IMR-90 (cell line): ENCODE measurements around the gene KPTN. TPM values are rescaled to one million over a fixed set of nuclear protein-coding genes. Genes with fewer than 3 reads are reported as not detected.

Experiments
- ATAC-seq: fragments of 200-7000 bp; cut with Tn5 transposase; 2 replicates; pipeline ENCODE4 v1.9.1; 2020; ENCODE audit warnings: low read depth, mild to moderate bottlenecking, moderate library complexity
- BruUV-seq: library from RNA; stranded (reverse); fragments of 400-500 nt; replicated peaks from 2 replicates; lab custom pipeline; 2021; lab: Mats Ljungman, UMichigan
- CTCF ChIA-PET: fragments of 300-600 bp; formaldehyde crosslinking; extraction: SDS; loops from one replicate; lab custom pipeline; 2021; ENCODE audit warnings: antibody characterized with exemption; lab: Yijun Ruan, JAX
- POLR2A ChIA-PET: fragments of 300-600 bp; sonication (Branson Sonifier 250); formaldehyde crosslinking; loops from one replicate; lab custom pipeline; 2022; ENCODE audit warnings: antibody characterized with exemption; ENCODE audit not compliant: unreplicated experiment; lab: Charles Lee
- DNase-seq: peaks from one replicate; pipeline ENCODE4 v3.0.0; 2013
- H2AFZ ChIP-seq: replicated peaks from 2 replicates; pipeline ENCODE3; 2013; ENCODE audit warnings: low read length, mild to moderate bottlenecking; ENCODE audit not compliant: poor library complexity
- H2AK5ac ChIP-seq: 2 replicates; pipeline ENCODE4 v1.6.1; 2013; ENCODE audit warnings: low read depth, low read length, inconsistent platforms
- H2AK9ac ChIP-seq: replicated peaks from 2 replicates; pipeline ENCODE3; 2013; ENCODE audit warnings: mild to moderate bottlenecking, low read depth, low read length, moderate library complexity; ENCODE audit not compliant: poor library complexity
- H2BK120ac ChIP-seq: 2 replicates; pipeline ENCODE4 v1.6.1; 2013; ENCODE audit warnings: low read depth, low read length, inconsistent platforms
- H2BK15ac ChIP-seq: 3 replicates; pipeline ENCODE4 v1.6.1; 2013; ENCODE audit warnings: low read depth, low read length, inconsistent platforms
- H2BK20ac ChIP-seq: 2 replicates; pipeline ENCODE4 v1.6.1; 2013; ENCODE audit warnings: low read depth, mild to moderate bottlenecking, inconsistent platforms, low read length, moderate library complexity
- H2BK5ac ChIP-seq: 2 replicates; pipeline ENCODE4 v1.6.1; 2013; ENCODE audit warnings: mild to moderate bottlenecking, low read depth, low read length, inconsistent platforms; ENCODE audit not compliant: poor library complexity, severe bottlenecking
- H3K14ac ChIP-seq: replicated peaks from 2 replicates; pipeline ENCODE4 v1.6.1; 2013; ENCODE audit warnings: low read depth, low read length, inconsistent platforms
- H3K18ac ChIP-seq: 2 replicates; pipeline ENCODE4 v1.6.1; 2013; ENCODE audit warnings: low read depth, low read length, control low read depth
- H3K23ac ChIP-seq: 2 replicates; pipeline ENCODE4 v1.6.1; 2013; ENCODE audit warnings: low read depth, low read length, inconsistent platforms
- H3K27ac ChIP-seq: 2 replicates; pipeline ENCODE4 v1.5.1; 2013; ENCODE audit warnings: mild to moderate bottlenecking, control low read depth, low read length; ENCODE audit not compliant: insufficient read depth
- H3K27me3 ChIP-seq: 2 replicates; pipeline ENCODE4 v1.6.1; 2013; ENCODE audit warnings: low read length; ENCODE audit not compliant: control insufficient read depth, insufficient read depth
- H3K36me3 ChIP-seq: 2 replicates; pipeline ENCODE4 v1.6.1; 2013; ENCODE audit warnings: low read length, mixed read lengths; ENCODE audit not compliant: control insufficient read depth, insufficient read depth
- H3K4ac ChIP-seq: 2 replicates; pipeline ENCODE4 v1.6.1; 2013; ENCODE audit warnings: low read depth, low read length, inconsistent platforms
- H3K4me1 ChIP-seq: 2 replicates; pipeline ENCODE4 v1.6.1; 2013; ENCODE audit warnings: low read length, mixed read lengths; ENCODE audit not compliant: control insufficient read depth, insufficient read depth
- H3K4me2 ChIP-seq: 2 replicates; pipeline ENCODE4 v1.6.1; 2013; ENCODE audit warnings: low read depth, mild to moderate bottlenecking, control low read depth, low read length, moderate library complexity
- H3K4me3 ChIP-seq: 2 replicates; pipeline ENCODE4 v1.5.1; 2013; ENCODE audit warnings: low read depth, mild to moderate bottlenecking, control low read depth, low read length, moderate library complexity; ENCODE audit not compliant: insufficient read depth
- H3K56ac ChIP-seq: 2 replicates; pipeline ENCODE4 v1.6.1; 2013; ENCODE audit warnings: low read length, inconsistent platforms; ENCODE audit not compliant: insufficient read depth; ENCODE audit errors: extremely low read depth
- H3K79me1 ChIP-seq, 2 experiments: 2 replicates each; pipeline ENCODE4 v1.6.1; 2013; ENCODE audit warnings: low read length in 2 of 2, inconsistent platforms in 1 of 2, low read depth in 1 of 2
- H3K9ac ChIP-seq: 2 replicates; pipeline ENCODE4 v1.6.1; 2013; ENCODE audit warnings: low read depth, low read length, control low read depth
- H3K9me1 ChIP-seq: 2 replicates; pipeline ENCODE4 v1.6.1; 2013; ENCODE audit warnings: low read length, inconsistent platforms; ENCODE audit not compliant: insufficient read depth
- H3K9me3 ChIP-seq: 2 replicates; pipeline ENCODE4 v1.6.1; 2013; ENCODE audit warnings: low read length; ENCODE audit not compliant: control insufficient read depth, insufficient read depth
- H4K20me1 ChIP-seq: 2 replicates; pipeline ENCODE4 v1.6.1; 2013; ENCODE audit warnings: low read length, inconsistent platforms; ENCODE audit not compliant: insufficient read depth
- H4K5ac ChIP-seq: 2 replicates; pipeline ENCODE4 v1.6.1; 2013; ENCODE audit warnings: mild to moderate bottlenecking, low read depth, low read length, control low read depth
- H4K8ac ChIP-seq, 2 experiments: 2 replicates each; pipeline ENCODE4 v1.6.1; 2013; ENCODE audit warnings: low read depth in 2 of 2, low read length in 2 of 2, control low read depth in 1 of 2, inconsistent platforms in 1 of 2
- H4K91ac ChIP-seq: 2 replicates; pipeline ENCODE4 v1.6.1; 2013; ENCODE audit warnings: low read depth, low read length, inconsistent platforms; ENCODE audit not compliant: insufficient read depth
- ELK1 ChIP-seq: fragments of 150-350 bp; IDR thresholded peaks from 2 replicates; pipeline ENCODE4 v1.6.1; 2016; ENCODE audit warnings: low read depth, mild to moderate bottlenecking, low read length, moderate library complexity, borderline replicate concordance
- RFX5 ChIP-seq: IDR thresholded peaks from 2 replicates; pipeline ENCODE4 v1.8.0; 2012; ENCODE audit warnings: low read depth, mild to moderate bottlenecking, low read length, moderate library complexity
- USF2 ChIP-seq: fragments of 150-350 bp; IDR thresholded peaks from 2 replicates; pipeline ENCODE4 v1.6.1; 2017; ENCODE audit warnings: mild to moderate bottlenecking, antibody characterized with exemption, low read length, low read depth
- WGBS, 2 experiments: methylation state at CpG; one replicate each; pipeline versions ENCODE4 v1.1.5 to v1.1.7; 2013; ENCODE audit warnings: missing lambda C conversion rate in 2 of 2; ENCODE audit not compliant: insufficient read length in 1 of 2; ENCODE audit errors: extremely low coverage in 2 of 2; 5-methylcytosine and 5-hydroxymethylcytosine counted together
- dilution Hi-C: fragments of 300-500 bp; cut with HindIII; formaldehyde crosslinking; loops from one replicate; pipeline ENCODE4 v1.14.3; 2018; ENCODE audit warnings: low sequenced_read_pairs; ENCODE audit not compliant: unreplicated experiment
- in situ Hi-C: fragments of 300-500 bp; cut with MboI; formaldehyde crosslinking; loops from 3 replicates; pipeline ENCODE4 v1.14.3; 2019; ENCODE audit warnings: low sequenced_read_pairs, inconsistent platforms, mixed read lengths
- intact Hi-C: fragments of 100-400 bp; cut with micrococcal nuclease; formaldehyde crosslinking; loops from 2 replicates; pipeline ENCODE4 v1.10.0; 2022
- polyA plus RNA-seq, 3 experiments: library from polyadenylated mRNA; depleted of rRNA; stranded (reverse); fragments of >200 nt; gene quantifications; 2 replicates each; pipeline ENCODE4 v1.2.3, GENCODE V29; 2012; ENCODE audit warnings: low replicate concordance in 1 of 3
- total RNA-seq: library from RNA; depleted of rRNA; stranded (reverse); fragments of >200 nt; gene quantifications from 2 replicates; pipeline ENCODE4 v1.2.3, GENCODE V29; 2012

KPTN gene
- total and polyA plus RNA-seq, 2 of the 4 experiments (the other 2 are of a cell fraction), result 4.1 to 15.4 TPM

GRCh38 chr19:47446534-47447469 lies 37.2 kb downstream of the KPTN start:
- Histone ChIP-seq H3K36me3 (no peaks in the 10 kb centered on the region), H3K4me2 (no peak overlapping the region)
- intact Hi-C loops, result no loop called here

More at GRCh38 chr19:47446534-47447469, 37.2 kb downstream of the KPTN start:
- no peak overlapping the region for H3K18ac ChIP-seq
- H4K8ac ChIP-seq, result no peak overlapping the region
- 4% methylated on average over 15 of the region's 28 CpGs; no CpG with 5 or more reads in 1 of the 2 experiments for WGBS, 2 experiments
- ChIA-PET POLR2A (no interaction called here), CTCF (no interaction called here)
- no peak overlapping the region for H3K4me3 ChIP-seq
- TF ChIP-seq USF2 (no peak), RFX5 (no peak), ELK1 (no peak)
- no peak overlapping the region for H2BK5ac ChIP-seq
- dilution Hi-C loops (no loop called here), in situ Hi-C loops (no loop called here)
- no peak overlapping the region for H4K91ac ChIP-seq
- no peak overlapping the region for H3K23ac ChIP-seq
- H2AK9ac ChIP-seq, result no peak overlapping the region
- no peak overlapping the region for H3K27ac ChIP-seq
- H2BK20ac ChIP-seq, result no peak overlapping the region
- no peak overlapping the region for H2BK15ac ChIP-seq
- ATAC-seq (no peak), DNase-seq (no peak)
- peaks cover 2% of the 10 kb centered on the region; the same call in 1 of the 2 replicates for H3K4me1 ChIP-seq
- no peak overlapping the region for H3K56ac ChIP-seq
- H4K20me1 ChIP-seq, result no peaks in the 10 kb centered on the region
- H3K14ac ChIP-seq, result no peak overlapping the region
- no peaks in the 10 kb centered on the region for H3K79me1 ChIP-seq
- no peak overlapping the region for H2AK5ac ChIP-seq
- no peak overlapping the region for H3K4ac ChIP-seq
- H3K27me3 ChIP-seq, result peaks cover 70% of the 10 kb centered on the region
- H3K9me3 ChIP-seq, result peaks cover 10% of the 10 kb centered on the region
- H3K9ac ChIP-seq, result no peak overlapping the region
- peak overlapping the region; percentile 61 for H2AFZ ChIP-seq
- no peak overlapping the region for H4K5ac ChIP-seq
- H3K9me1 ChIP-seq, result no peaks in the 10 kb centered on the region
- H2BK120ac ChIP-seq, result no peak overlapping the region
- no TSS peak for BruUV-seq
